A549 (cell line): ENCODE measurements around the gene ENO4. TPM values are rescaled to one million over a fixed set of nuclear protein-coding genes. Genes with fewer than 3 reads are reported as not detected.
A peak's percentile ranks its signal among the peaks of the same experiment; 100 is the strongest.

ENCODE experiments used
- ATAC-seq, 2 experiments: fragments of 200-7000 bp in 1 of 2; fragments of >200 bp in 1 of 2; cut with Nextera tagmentation in 1 of 2; cut with Tn5 transposase in 1 of 2; 3 replicates each; pipeline versions ENCODE4 v1.8.0 to v1.9.1; 2018 to 2020; ENCODE audit warnings: mild to moderate bottlenecking in 1 of 2, moderate library complexity in 1 of 2
- CTCF ChIA-PET: fragments of 300-600 bp; sonication (Branson Sonifier 250); formaldehyde crosslinking; extraction: SDS; loops from one replicate; lab custom pipeline; 2021; ENCODE audit warnings: antibody characterized with exemption, inconsistent platforms; lab: Yijun Ruan, JAX
- POLR2A ChIA-PET: fragments of 350-600 bp; formaldehyde crosslinking; extraction: SDS; loops from one replicate; lab custom pipeline; 2021; ENCODE audit warnings: antibody characterized with exemption, inconsistent platforms; lab: Yijun Ruan, JAX
- DNase-seq, 2 experiments: peaks; one replicate each; pipeline versions ENCODE4 v3.0.0 to v3.0.0-alpha.2; 2011 to 2016; ENCODE audit warnings: low read depth in 1 of 2, low spot score in 1 of 2
- FAIRE-seq: peaks from 2 replicates; lab custom pipeline; 2011; peaks lifted over from hg19 to GRCh38; lab: Jason Lieb, UNC
- H3K27ac ChIP-seq, 2 experiments: fragments of >200 bp; sonication (Bioruptor Twin); formaldehyde crosslinking; 3 replicates each; pipeline ENCODE4 v1.5.1; 2016 to 2017
- H3K4me1 ChIP-seq: fragments of >200 bp; sonication (Bioruptor Twin); formaldehyde crosslinking; 3 replicates; pipeline ENCODE4 v1.6.1; 2016
- H3K4me2 ChIP-seq: fragments of >200 bp; sonication (Bioruptor Twin); formaldehyde crosslinking; 3 replicates; pipeline ENCODE4 v1.6.1; 2016
- H3K4me3 ChIP-seq: fragments of >200 bp; sonication (Bioruptor Twin); formaldehyde crosslinking; 3 replicates; pipeline ENCODE4 v1.5.1; 2016
- H3K9me3 ChIP-seq: fragments of >200 bp; sonication (Bioruptor Twin); formaldehyde crosslinking; 3 replicates; pipeline ENCODE4 v1.6.1; 2016
- ESRRA ChIP-seq: fragments of 150-350 bp; IDR thresholded peaks from 2 replicates; pipeline ENCODE4 v1.6.1; 2014; ENCODE audit warnings: mild to moderate bottlenecking, low read length, borderline replicate concordance
- FOSB ChIP-seq: fragments of 250-450 bp; sonication (Bioruptor Pico); IDR thresholded peaks from 2 replicates; pipeline ENCODE4 v1.5.0; 2020; ENCODE audit warnings: mild to moderate bottlenecking, moderate library complexity
- FOXS1 ChIP-seq: fragments of 250-450 bp; sonication (Bioruptor Pico); IDR thresholded peaks from 2 replicates; pipeline ENCODE4 v1.5.0; 2020; ENCODE audit warnings: mild to moderate bottlenecking, moderate library complexity
- HOXA7 ChIP-seq: fragments of 250-450 bp; sonication (Bioruptor Pico); IDR thresholded peaks from 2 replicates; pipeline ENCODE4 v1.5.0; 2020; ENCODE audit warnings: mild to moderate bottlenecking, moderate library complexity
- HOXB13 ChIP-seq: fragments of 250-450 bp; sonication (Bioruptor Pico); IDR thresholded peaks from 2 replicates; pipeline ENCODE4 v1.5.0; 2020; ENCODE audit warnings: low read depth, mild to moderate bottlenecking, moderate library complexity
- HOXB5 ChIP-seq: fragments of 250-450 bp; sonication (Bioruptor Pico); IDR thresholded peaks from 2 replicates; pipeline ENCODE4 v1.5.0; 2020; ENCODE audit warnings: mild to moderate bottlenecking, moderate library complexity
- JUN ChIP-seq, 2 experiments: fragments of >200 bp; sonication (Bioruptor Twin); formaldehyde crosslinking; IDR thresholded peaks; 2 replicates in 1 of 2; 3 replicates in 1 of 2; pipeline ENCODE4 v1.6.1; 2016 to 2017
- KDM1A ChIP-seq: fragments of 200-600 bp; sonication (generic); IDR thresholded peaks from 2 replicates; pipeline ENCODE4 v1.6.1; 2016; ENCODE audit warnings: low read depth, mild to moderate bottlenecking
- NFE2L2 ChIP-seq: fragments of 150-350 bp; conservative IDR thresholded peaks from 2 replicates; pipeline ENCODE4 v1.6.1; 2014; ENCODE audit warnings: low read length
- POLR2A ChIP-seq: IDR thresholded peaks from 2 replicates; pipeline ENCODE4 v1.6.1; 2012; ENCODE audit warnings: mild to moderate bottlenecking, low read length
- POLR2AphosphoS2 ChIP-seq: conservative IDR thresholded peaks from 2 replicates; pipeline ENCODE4 v1.6.1; 2012; ENCODE audit warnings: low read length, improper control_type of control experiment, inconsistent platforms
- RARB ChIP-seq: fragments of 250-450 bp; sonication (Bioruptor Pico); IDR thresholded peaks from 2 replicates; pipeline ENCODE4 v1.8.0; 2021; ENCODE audit warnings: mild to moderate bottlenecking, moderate library complexity
- RCOR1 ChIP-seq: fragments of 150-350 bp; IDR thresholded peaks from 2 replicates; pipeline ENCODE4 v1.6.1; 2014; ENCODE audit warnings: antibody characterized with exemption, low read length, low read depth
- SREBF2 ChIP-seq: fragments of 450-650 bp; IDR thresholded peaks from 2 replicates; pipeline ENCODE4 v1.6.1; 2014; ENCODE audit warnings: mild to moderate bottlenecking, moderate library complexity
- ZC3H11A ChIP-seq: fragments of 450-650 bp; IDR thresholded peaks from 2 replicates; pipeline ENCODE4 v1.6.1; 2014; ENCODE audit warnings: antibody characterized with exemption, mild to moderate bottlenecking
- ZNF302 ChIP-seq: fragments of 250-450 bp; sonication (Bioruptor Pico); IDR thresholded peaks from 2 replicates; pipeline ENCODE4 v1.9.0; 2021; ENCODE audit warnings: inconsistent platforms, mild to moderate bottlenecking, moderate library complexity
- whole genome bisulfite sequencing: methylation state at CpG from one replicate; pipeline ENCODE4 v1.1.6; 2017; ENCODE audit errors: missing lambda C conversion rate; 5-methylcytosine and 5-hydroxymethylcytosine counted together
- polyA plus RNA-seq, 4 experiments: library from polyadenylated mRNA; depleted of rRNA in 3 of 4; stranded (reverse); fragments of >200 nt; fragmentation: RNase III in 1 of 4; extraction: RNeasy Plus Mini Kit Qiagen cat#74134 plus additional on column Dnase treatment in 1 of 4; gene quantifications; 2 replicates in 3 of 4; 3 replicates in 1 of 4; pipeline ENCODE4 v1.2.3, GENCODE V29; 2011 to 2017
- TF ChIP-seq, protein P1 (sequence below): IDR thresholded peaks from 2 replicates; pipeline ENCODE4 v1.6.1; 2012
- TF ChIP-seq, protein P2 (sequence below): fragments of >200 bp; sonication (Bioruptor Twin); formaldehyde crosslinking; IDR thresholded peaks from 2 replicates; pipeline ENCODE4 v1.6.1; 2016
- TF ChIP-seq, protein P3 (sequence below): fragments of 200-600 bp; sonication (generic); IDR thresholded peaks from 2 replicates; pipeline ENCODE4 v1.6.1; 2016; ENCODE audit warnings: antibody characterized with exemption, mild to moderate bottlenecking, moderate library complexity
- TF ChIP-seq, protein P4 (sequence below): fragments of >200 bp; sonication (Bioruptor Twin); formaldehyde crosslinking; IDR thresholded peaks from 3 replicates; pipeline ENCODE4 v1.6.1; 2016
- TF ChIP-seq, protein P5 (sequence below): IDR thresholded peaks from 2 replicates; pipeline ENCODE4 v1.6.1; 2012; ENCODE audit warnings: low read depth, borderline replicate concordance

ENO4 gene
- polyA plus RNA-seq, 2 of the 4 experiments (the other 2 are of a cell fraction), result 0.39 to 0.47 TPM

DNA sequence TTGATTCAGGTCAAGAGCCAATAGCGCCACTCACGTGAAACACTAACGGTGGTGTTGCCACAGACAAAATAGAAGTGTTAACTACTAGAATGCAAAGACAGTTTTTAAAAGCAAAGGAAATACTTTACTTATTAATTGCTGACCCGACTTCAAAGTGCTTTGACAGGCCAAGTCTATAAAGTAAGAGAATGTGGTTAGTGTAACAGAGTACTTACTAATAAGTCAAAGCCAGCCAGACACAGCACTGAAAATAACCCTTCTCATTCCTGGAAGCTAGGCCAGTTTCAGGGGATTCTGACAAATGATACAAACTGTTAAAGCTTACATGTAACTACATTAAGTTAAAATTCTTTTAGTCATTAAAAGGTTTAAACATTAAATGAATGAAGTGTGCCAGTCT, 50.3 kb downstream of the ENO4 start:
- no peak for DNase-seq
- 83% methylated on average over 4 of the region's 4 CpGs for WGBS
- CTCF ChIA-PET, result interaction anchor here (1.5 kb wide), 1 partner anchor 275 kb away, joined by 3 read pairs; no protein-coding TSS in a partner anchor
- TF ChIP-seq SREBF2 (no peak), HOXB5 (CRISPR knock-in tag) (no peak), RARB (CRISPR knock-in tag) (no peak)
- TF ChIP-seq, protein P1, sequence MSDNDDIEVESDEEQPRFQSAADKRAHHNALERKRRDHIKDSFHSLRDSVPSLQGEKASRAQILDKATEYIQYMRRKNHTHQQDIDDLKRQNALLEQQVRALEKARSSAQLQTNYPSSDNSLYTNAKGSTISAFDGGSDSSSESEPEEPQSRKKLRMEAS, result no peak
- Histone ChIP-seq H3K27ac (no peak overlapping the region), H3K4me2 (no peak overlapping the region), H3K4me3 (no peak overlapping the region), H3K4me1 (no peaks in the 10 kb centered on the region), H3K9me3 (no peaks in the 10 kb centered on the region)
- no peak for ATAC-seq
- FAIRE-seq, result no peak
- POLR2A ChIA-PET, result no interaction called here

DNA sequence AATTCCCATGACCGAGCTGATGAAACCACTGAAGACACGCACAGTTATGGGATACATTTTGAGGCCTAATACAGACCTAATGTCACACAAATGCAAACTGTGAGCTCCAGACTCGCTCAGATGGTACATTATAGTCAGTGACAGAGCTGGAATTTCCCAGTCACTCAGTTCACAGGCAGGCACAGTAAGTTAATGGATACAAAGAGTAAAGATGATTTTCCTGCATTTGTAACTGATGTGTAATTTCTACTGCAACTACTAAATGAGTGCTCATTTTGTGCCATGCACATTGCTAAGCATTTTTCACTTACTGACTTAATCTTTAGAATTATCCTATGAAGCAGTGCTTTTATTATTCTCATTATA, 56.5 kb downstream of the ENO4 start:
- no peaks in the 10 kb centered on the region for H3K4me1 ChIP-seq
- FAIRE-seq, result no peak
- peak overlapping the region in 1 of 2 experiments; percentile 66; a peak in 3 of 6 replicates for H3K27ac ChIP-seq
- no peaks in the 10 kb centered on the region for H3K9me3 ChIP-seq
- no peak for ATAC-seq
- no peak overlapping the region for H3K4me3 ChIP-seq
- DNase-seq, result no peak
- WGBS, result 93% methylated on average over 3 of the region's 3 CpGs
- no peak for TF ChIP-seq NFE2L2
- TF ChIP-seq, protein P2, sequence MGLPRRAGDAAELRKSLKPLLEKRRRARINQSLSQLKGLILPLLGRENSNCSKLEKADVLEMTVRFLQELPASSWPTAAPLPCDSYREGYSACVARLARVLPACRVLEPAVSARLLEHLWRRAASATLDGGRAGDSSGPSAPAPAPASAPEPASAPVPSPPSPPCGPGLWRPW, result no peak
- TF ChIP-seq POLR2A, result no peak
- no peak for TF ChIP-seq ESRRA
- no peak for TF ChIP-seq RCOR1
- no peak for TF ChIP-seq FOSB (CRISPR knock-in tag)
- TF ChIP-seq ZC3H11A, result no peak
- no peak for TF ChIP-seq FOXS1 (CRISPR knock-in tag)
- TF ChIP-seq JUN (IDR thresholded peaks at IDR 0.05), result no peak
- TF ChIP-seq ZNF302 (CRISPR knock-in tag), result no peak
- TF ChIP-seq, protein P3, sequence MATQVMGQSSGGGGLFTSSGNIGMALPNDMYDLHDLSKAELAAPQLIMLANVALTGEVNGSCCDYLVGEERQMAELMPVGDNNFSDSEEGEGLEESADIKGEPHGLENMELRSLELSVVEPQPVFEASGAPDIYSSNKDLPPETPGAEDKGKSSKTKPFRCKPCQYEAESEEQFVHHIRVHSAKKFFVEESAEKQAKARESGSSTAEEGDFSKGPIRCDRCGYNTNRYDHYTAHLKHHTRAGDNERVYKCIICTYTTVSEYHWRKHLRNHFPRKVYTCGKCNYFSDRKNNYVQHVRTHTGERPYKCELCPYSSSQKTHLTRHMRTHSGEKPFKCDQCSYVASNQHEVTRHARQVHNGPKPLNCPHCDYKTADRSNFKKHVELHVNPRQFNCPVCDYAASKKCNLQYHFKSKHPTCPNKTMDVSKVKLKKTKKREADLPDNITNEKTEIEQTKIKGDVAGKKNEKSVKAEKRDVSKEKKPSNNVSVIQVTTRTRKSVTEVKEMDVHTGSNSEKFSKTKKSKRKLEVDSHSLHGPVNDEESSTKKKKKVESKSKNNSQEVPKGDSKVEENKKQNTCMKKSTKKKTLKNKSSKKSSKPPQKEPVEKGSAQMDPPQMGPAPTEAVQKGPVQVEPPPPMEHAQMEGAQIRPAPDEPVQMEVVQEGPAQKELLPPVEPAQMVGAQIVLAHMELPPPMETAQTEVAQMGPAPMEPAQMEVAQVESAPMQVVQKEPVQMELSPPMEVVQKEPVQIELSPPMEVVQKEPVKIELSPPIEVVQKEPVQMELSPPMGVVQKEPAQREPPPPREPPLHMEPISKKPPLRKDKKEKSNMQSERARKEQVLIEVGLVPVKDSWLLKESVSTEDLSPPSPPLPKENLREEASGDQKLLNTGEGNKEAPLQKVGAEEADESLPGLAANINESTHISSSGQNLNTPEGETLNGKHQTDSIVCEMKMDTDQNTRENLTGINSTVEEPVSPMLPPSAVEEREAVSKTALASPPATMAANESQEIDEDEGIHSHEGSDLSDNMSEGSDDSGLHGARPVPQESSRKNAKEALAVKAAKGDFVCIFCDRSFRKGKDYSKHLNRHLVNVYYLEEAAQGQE, result no peak
- TF ChIP-seq RARB (CRISPR knock-in tag), result no peak
- TF ChIP-seq POLR2AphosphoS2, result no peak
- TF ChIP-seq, protein P4, sequence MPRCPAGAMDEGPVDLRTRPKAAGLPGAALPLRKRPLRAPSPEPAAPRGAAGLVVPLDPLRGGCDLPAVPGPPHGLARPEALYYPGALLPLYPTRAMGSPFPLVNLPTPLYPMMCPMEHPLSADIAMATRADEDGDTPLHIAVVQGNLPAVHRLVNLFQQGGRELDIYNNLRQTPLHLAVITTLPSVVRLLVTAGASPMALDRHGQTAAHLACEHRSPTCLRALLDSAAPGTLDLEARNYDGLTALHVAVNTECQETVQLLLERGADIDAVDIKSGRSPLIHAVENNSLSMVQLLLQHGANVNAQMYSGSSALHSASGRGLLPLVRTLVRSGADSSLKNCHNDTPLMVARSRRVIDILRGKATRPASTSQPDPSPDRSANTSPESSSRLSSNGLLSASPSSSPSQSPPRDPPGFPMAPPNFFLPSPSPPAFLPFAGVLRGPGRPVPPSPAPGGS, result no peak
- TF ChIP-seq, protein P5, sequence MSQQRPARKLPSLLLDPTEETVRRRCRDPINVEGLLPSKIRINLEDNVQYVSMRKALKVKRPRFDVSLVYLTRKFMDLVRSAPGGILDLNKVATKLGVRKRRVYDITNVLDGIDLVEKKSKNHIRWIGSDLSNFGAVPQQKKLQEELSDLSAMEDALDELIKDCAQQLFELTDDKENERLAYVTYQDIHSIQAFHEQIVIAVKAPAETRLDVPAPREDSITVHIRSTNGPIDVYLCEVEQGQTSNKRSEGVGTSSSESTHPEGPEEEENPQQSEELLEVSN, result no peak
- no peak for TF ChIP-seq HOXB13
- TF ChIP-seq HOXA7 (CRISPR knock-in tag), result no peak
- TF ChIP-seq KDM1A, result no peak
- no peak overlapping the region for H3K4me2 ChIP-seq
- ChIA-PET POLR2A (no interaction called here), CTCF (interaction anchor here (1.5 kb wide), 1 partner anchor 10 kb away, joined by 5 read pairs; no protein-coding TSS in a partner anchor)
